ENCODE measurements around the gene AFG1L. TPM values are rescaled to one million over a fixed set of nuclear protein-coding genes. Genes with fewer than 3 reads are reported as not detected.
A peak's percentile ranks its signal among the peaks of the same experiment; 100 is the strongest.

The AFG1L gene
- total RNA-seq, 1 experiment from 2014 or later = 7.2 TPM

DNA sequence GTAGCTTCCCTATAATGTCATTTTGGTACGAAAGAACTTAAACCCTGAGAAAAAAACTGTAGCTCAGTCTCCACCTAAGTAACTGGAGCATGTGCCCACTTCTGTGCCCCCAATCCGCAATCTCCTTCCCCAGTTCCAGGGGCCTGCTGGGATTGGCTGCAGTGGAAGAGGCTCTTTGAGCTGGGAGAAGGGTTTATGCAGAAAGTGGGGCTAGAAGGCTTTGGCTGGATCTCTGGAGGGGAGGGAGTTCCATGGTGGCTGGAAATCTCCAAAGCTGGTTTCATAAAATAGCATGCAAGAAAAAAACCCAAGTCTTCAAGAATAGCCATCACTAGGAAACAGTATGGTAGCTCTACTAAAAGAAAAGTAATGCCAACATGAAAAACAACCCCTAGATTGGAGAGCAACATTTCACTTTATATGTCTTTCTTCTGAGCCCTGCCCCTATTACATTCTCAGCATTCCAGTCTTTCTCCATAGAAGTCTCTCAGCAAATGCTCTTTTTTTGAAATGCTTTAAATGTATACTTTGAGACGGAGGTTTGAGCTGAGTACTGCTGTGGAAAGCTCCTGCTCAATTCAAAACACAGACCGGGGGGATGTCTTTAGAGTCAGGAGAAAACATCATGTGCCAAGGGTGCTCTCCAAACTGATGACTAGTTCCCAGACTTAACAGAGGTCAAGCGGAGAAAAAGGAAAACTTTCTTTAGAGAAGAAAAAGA lies 229.8 kb downstream of the AFG1L start:
- TF ChIP-seq, protein P1, sequence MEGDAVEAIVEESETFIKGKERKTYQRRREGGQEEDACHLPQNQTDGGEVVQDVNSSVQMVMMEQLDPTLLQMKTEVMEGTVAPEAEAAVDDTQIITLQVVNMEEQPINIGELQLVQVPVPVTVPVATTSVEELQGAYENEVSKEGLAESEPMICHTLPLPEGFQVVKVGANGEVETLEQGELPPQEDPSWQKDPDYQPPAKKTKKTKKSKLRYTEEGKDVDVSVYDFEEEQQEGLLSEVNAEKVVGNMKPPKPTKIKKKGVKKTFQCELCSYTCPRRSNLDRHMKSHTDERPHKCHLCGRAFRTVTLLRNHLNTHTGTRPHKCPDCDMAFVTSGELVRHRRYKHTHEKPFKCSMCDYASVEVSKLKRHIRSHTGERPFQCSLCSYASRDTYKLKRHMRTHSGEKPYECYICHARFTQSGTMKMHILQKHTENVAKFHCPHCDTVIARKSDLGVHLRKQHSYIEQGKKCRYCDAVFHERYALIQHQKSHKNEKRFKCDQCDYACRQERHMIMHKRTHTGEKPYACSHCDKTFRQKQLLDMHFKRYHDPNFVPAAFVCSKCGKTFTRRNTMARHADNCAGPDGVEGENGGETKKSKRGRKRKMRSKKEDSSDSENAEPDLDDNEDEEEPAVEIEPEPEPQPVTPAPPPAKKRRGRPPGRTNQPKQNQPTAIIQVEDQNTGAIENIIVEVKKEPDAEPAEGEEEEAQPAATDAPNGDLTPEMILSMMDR (IDR thresholded peaks at IDR 0.05; ENCODE audit: insufficient read depth in 1 of 2, low read depth in 1 of 2, low read length in 1 of 2, severe bottlenecking in 1 of 2, unreplicated experiment in 1 of 2) = no peak
- no peak overlapping the region for H3K4me3 ChIP-seq (ENCODE audit: low read depth, low read length)
- intact Hi-C loops (cut with micrococcal nuclease; ENCODE audit: unreplicated experiment) = no loop called here
- peaks cover 9% of the 10 kb centered on the region for H3K4me1 Mint-ChIP-seq (ENCODE audit: low read depth, unreplicated experiment)
- no TSS peak for BruUV-seq (replicated peaks)
- peak overlapping the region; percentile 37 for H3K27ac Mint-ChIP-seq (ENCODE audit: unreplicated experiment)
- no peaks in the 10 kb centered on the region for H3K9me3 Mint-ChIP-seq (ENCODE audit: unreplicated experiment)
- H3K4me3 Mint-ChIP-seq (ENCODE audit: unreplicated experiment) = peak overlapping the region; percentile 50
- H3K36me3 Mint-ChIP-seq (ENCODE audit: insufficient read depth, unreplicated experiment) = no peaks in the 10 kb centered on the region
- H3K27me3 Mint-ChIP-seq (ENCODE audit: insufficient read depth, unreplicated experiment) = no peaks in the 10 kb centered on the region
- CTCF ChIA-PET = interaction anchor here (0.7 kb wide), 1 partner anchor 157 kb away, joined by 3 read pairs; no protein-coding TSS in a partner anchor
- DNase-seq = no peak
- peaks cover 8% of the 10 kb centered on the region for H3K4me1 ChIP-seq
- POLR2A ChIA-PET = no interaction called here
- no peaks in the 10 kb centered on the region for H3K27me3 ChIP-seq (replicated peaks; ENCODE audit: control insufficient read depth, insufficient read depth, low read length)
- no peaks in the 10 kb centered on the region for H3K9me3 ChIP-seq
- H3K36me3 ChIP-seq (ENCODE audit: control insufficient read depth, insufficient read depth, low read length) = no peaks in the 10 kb centered on the region

DNA sequence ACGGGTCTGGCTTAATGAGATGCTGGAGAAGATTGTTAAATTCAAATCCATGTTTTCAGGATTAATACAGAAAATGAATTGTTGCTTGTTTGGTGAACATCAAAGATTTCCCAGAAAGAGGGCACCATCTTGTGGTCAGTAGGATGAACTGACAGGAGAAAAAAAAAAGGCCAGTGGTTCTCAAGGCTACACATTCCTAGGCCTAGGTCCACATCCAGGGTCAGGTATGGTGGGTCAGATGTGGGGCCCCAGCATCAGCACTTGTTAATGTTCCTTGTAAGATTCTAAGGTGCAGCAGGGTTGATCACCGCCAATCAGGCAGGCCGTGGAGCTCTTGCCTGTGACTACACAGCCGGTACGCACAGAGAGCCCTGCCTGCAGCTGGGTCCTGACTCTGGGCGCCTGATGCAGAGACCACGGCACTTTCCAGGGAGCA lies 231.9 kb downstream of the AFG1L start:
- no peaks in the 10 kb centered on the region for H3K9me3 ChIP-seq
- intact Hi-C loops (cut with micrococcal nuclease; ENCODE audit: unreplicated experiment) = loop anchor here (1.0 kb wide), 2 partner anchors 413 to 546 kb away; no protein-coding TSS in a partner anchor
- TF ChIP-seq, protein P1 (IDR thresholded peaks at IDR 0.05; ENCODE audit: insufficient read depth in 1 of 2, low read depth in 1 of 2, low read length in 1 of 2, severe bottlenecking in 1 of 2, unreplicated experiment in 1 of 2) = peak; percentile 69 to 78
- no peak overlapping the region for H3K27ac Mint-ChIP-seq (ENCODE audit: unreplicated experiment)
- no peak overlapping the region for H3K4me3 Mint-ChIP-seq (ENCODE audit: unreplicated experiment)
- H3K27me3 ChIP-seq (replicated peaks; ENCODE audit: control insufficient read depth, insufficient read depth, low read length) = no peaks in the 10 kb centered on the region
- ChIA-PET POLR2A (no interaction called here), CTCF (no interaction called here)
- H3K27me3 Mint-ChIP-seq (ENCODE audit: insufficient read depth, unreplicated experiment) = no peaks in the 10 kb centered on the region
- H3K36me3 Mint-ChIP-seq (ENCODE audit: insufficient read depth, unreplicated experiment) = no peaks in the 10 kb centered on the region
- H3K9me3 Mint-ChIP-seq (ENCODE audit: unreplicated experiment) = no peaks in the 10 kb centered on the region
- no TSS peak for BruUV-seq (replicated peaks)
- peak in 1 of 2 experiments; percentile 31 for DNase-seq
- no peak overlapping the region for H3K4me3 ChIP-seq (ENCODE audit: low read depth, low read length)
- H3K4me1 Mint-ChIP-seq (ENCODE audit: low read depth, unreplicated experiment) = peaks cover 9% of the 10 kb centered on the region
- peaks cover 8% of the 10 kb centered on the region for H3K4me1 ChIP-seq
- H3K36me3 ChIP-seq (ENCODE audit: control insufficient read depth, insufficient read depth, low read length) = no peaks in the 10 kb centered on the region

DNA sequence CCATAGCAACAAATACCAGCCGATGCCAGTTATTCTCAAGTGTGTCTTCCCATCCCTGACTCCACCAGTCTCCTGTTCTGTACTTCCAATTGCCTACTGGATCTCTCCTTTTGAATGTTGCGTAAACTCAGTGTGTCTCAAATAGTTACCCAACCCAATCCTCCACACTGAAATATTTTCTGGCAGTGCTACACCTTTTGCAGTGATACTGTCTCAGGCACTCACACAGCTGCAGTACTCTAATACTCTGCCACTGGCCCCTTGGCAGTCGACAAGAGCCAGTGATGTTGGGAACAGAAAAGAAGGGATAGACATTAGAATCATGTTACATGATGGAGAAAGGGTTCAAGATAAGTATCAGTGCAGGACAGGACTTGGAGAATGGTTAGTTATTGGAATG lies 234.0 kb downstream of the AFG1L start:
- Histone ChIP-seq H3K4me3 (ENCODE audit: low read depth, low read length) (no peak overlapping the region), H3K27me3 (replicated peaks; ENCODE audit: control insufficient read depth, insufficient read depth, low read length) (no peaks in the 10 kb centered on the region), H3K36me3 (ENCODE audit: control insufficient read depth, insufficient read depth, low read length) (no peaks in the 10 kb centered on the region), H3K9me3 (no peaks in the 10 kb centered on the region), H3K4me1 (peaks cover 8% of the 10 kb centered on the region)
- no peak for DNase-seq
- POLR2A ChIA-PET = no interaction called here
- H3K27me3 Mint-ChIP-seq (ENCODE audit: insufficient read depth, unreplicated experiment) = no peaks in the 10 kb centered on the region
- H3K4me1 Mint-ChIP-seq (ENCODE audit: low read depth, unreplicated experiment) = peaks cover 9% of the 10 kb centered on the region
- CTCF ChIA-PET = interaction anchor here (0.7 kb wide), 1 partner anchor 13 kb away, joined by 3 read pairs; no protein-coding TSS in a partner anchor
- TF ChIP-seq, protein P1 (IDR thresholded peaks at IDR 0.05; ENCODE audit: insufficient read depth in 1 of 2, low read depth in 1 of 2, low read length in 1 of 2, severe bottlenecking in 1 of 2, unreplicated experiment in 1 of 2) = no peak
- H3K36me3 Mint-ChIP-seq (ENCODE audit: insufficient read depth, unreplicated experiment) = no peaks in the 10 kb centered on the region
- no peak overlapping the region for H3K27ac Mint-ChIP-seq (ENCODE audit: unreplicated experiment)
- H3K9me3 Mint-ChIP-seq (ENCODE audit: unreplicated experiment) = no peaks in the 10 kb centered on the region
- H3K4me3 Mint-ChIP-seq (ENCODE audit: unreplicated experiment) = no peak overlapping the region
- BruUV-seq (replicated peaks) = no TSS peak
- intact Hi-C loops (cut with micrococcal nuclease; ENCODE audit: unreplicated experiment) = no loop called here
